PC-3 (cell line): ENCODE results near the gene ERFL. TPM values are rescaled to one million over a fixed set of nuclear protein-coding genes. Genes with fewer than 3 reads are reported as not detected.

Source experiments
- ATAC-seq: fragments of 200-7000 bp; cut with Tn5 transposase; 2 replicates; pipeline ENCODE4 v1.9.1; 2020; ENCODE audit warnings: mild to moderate bottlenecking, moderate library complexity
- BruUV-seq: library from RNA; stranded (reverse); fragments of 400-500 nt; replicated peaks from 2 replicates; lab custom pipeline; 2021; lab: Mats Ljungman, UMichigan
- CTCF ChIA-PET: fragments of 300-600 bp; sonication (Branson Sonifier 250); formaldehyde crosslinking; loops from one replicate; lab custom pipeline; 2022; ENCODE audit warnings: antibody characterized with exemption; lab: Charles Lee
- POLR2A ChIA-PET: fragments of 300-600 bp; sonication (Branson Sonifier 250); formaldehyde crosslinking; loops from one replicate; lab custom pipeline; 2022; ENCODE audit warnings: antibody characterized with exemption; ENCODE audit not compliant: unreplicated experiment; lab: Charles Lee
- DNase-seq: peaks from one replicate; pipeline ENCODE4 v3.0.0-alpha.2; 2015
- H2AFZ ChIP-seq: fragments of 300-600 bp; sonication (generic); 2 replicates; pipeline ENCODE4 v1.6.0; 2016; ENCODE audit warnings: antibody characterized with exemption, low read length
- H3F3A ChIP-seq: fragments of 300-600 bp; sonication (generic); one replicate; pipeline ENCODE4 v1.6.0; 2017; ENCODE audit warnings: antibody characterized with exemption, low read length, control low read depth, mild to moderate bottlenecking; ENCODE audit not compliant: unreplicated experiment
- H3K27ac ChIP-seq: fragments of 300-600 bp; sonication (generic); 2 replicates; pipeline ENCODE4 v1.5.1; 2016; ENCODE audit warnings: mild to moderate bottlenecking, low read length
- H3K27me3 ChIP-seq: fragments of 300-600 bp; sonication (generic); 2 replicates; pipeline ENCODE4 v1.6.1; 2016; ENCODE audit warnings: low read length, mixed read lengths
- H3K36me3 ChIP-seq: fragments of 300-600 bp; sonication (generic); 2 replicates; pipeline ENCODE4 v1.6.1; 2016; ENCODE audit warnings: low read depth, mixed run types, low read length, mixed read lengths
- H3K4me1 ChIP-seq: fragments of 300-600 bp; sonication (generic); 2 replicates; pipeline ENCODE4 v1.5.1; 2016; ENCODE audit warnings: low read length; ENCODE audit not compliant: insufficient read depth
- H3K4me2 ChIP-seq: fragments of 300-600 bp; sonication (generic); 2 replicates; pipeline ENCODE4 v1.6.0; 2016; ENCODE audit warnings: low read length
- H3K4me3 ChIP-seq: fragments of 300-600 bp; sonication (generic); 2 replicates; pipeline ENCODE4 v1.5.1; 2016; ENCODE audit warnings: mild to moderate bottlenecking, low read length, mixed read lengths
- H3K79me2 ChIP-seq: fragments of 300-600 bp; sonication (generic); 2 replicates; pipeline ENCODE4 v1.6.1; 2017; ENCODE audit warnings: low read length, mixed read lengths
- H3K9ac ChIP-seq: fragments of 300-600 bp; sonication (generic); 2 replicates; pipeline ENCODE4 v1.6.0; 2016; ENCODE audit warnings: mild to moderate bottlenecking, low read length
- H3K9me2 ChIP-seq: fragments of 300-600 bp; sonication (generic); replicated peaks from 2 replicates; pipeline ENCODE4 v1.6.1; 2016; ENCODE audit warnings: mixed run types, low read length, mixed read lengths
- H3K9me3 ChIP-seq: fragments of 300-600 bp; sonication (generic); 2 replicates; pipeline ENCODE4 v1.6.1; 2016; ENCODE audit warnings: low read length, mixed read lengths
- H4K20me1 ChIP-seq: fragments of 300-600 bp; sonication (generic); 2 replicates; pipeline ENCODE4 v1.6.1; 2016; ENCODE audit warnings: low read length, mixed read lengths
- EZH2 ChIP-seq: fragments of 300-600 bp; sonication (generic); IDR thresholded peaks from one replicate; pipeline ENCODE4 v1.6.1; 2017; ENCODE audit warnings: antibody characterized with exemption, mild to moderate bottlenecking, low read length; ENCODE audit not compliant: unreplicated experiment
- EZH2phosphoT487 ChIP-seq: fragments of 300-600 bp; sonication (generic); IDR thresholded peaks from 2 replicates; pipeline ENCODE4 v1.6.1; 2018; ENCODE audit warnings: mild to moderate bottlenecking, antibody characterized with exemption, low read length, borderline replicate concordance
- intact Hi-C: fragments of 100-400 bp; cut with micrococcal nuclease; formaldehyde crosslinking; loops from 2 replicates; pipeline ENCODE4 v1.9.0; 2023
- total RNA-seq: library from RNA; depleted of rRNA; stranded (reverse); fragments of >200 nt; gene quantifications from 2 replicates; pipeline ENCODE4 v1.2.3, GENCODE V29; 2014
- TF ChIP-seq, protein P1 (sequence below): fragments of 300-600 bp; sonication (generic); conservative IDR thresholded peaks from 2 replicates; pipeline ENCODE4 v1.5.1; 2017; ENCODE audit warnings: antibody characterized with exemption, low read depth, mild to moderate bottlenecking, low read length

The ERFL gene
- total RNA-seq, 1 experiment from 2014 or later: 0.11 TPM

DNA sequence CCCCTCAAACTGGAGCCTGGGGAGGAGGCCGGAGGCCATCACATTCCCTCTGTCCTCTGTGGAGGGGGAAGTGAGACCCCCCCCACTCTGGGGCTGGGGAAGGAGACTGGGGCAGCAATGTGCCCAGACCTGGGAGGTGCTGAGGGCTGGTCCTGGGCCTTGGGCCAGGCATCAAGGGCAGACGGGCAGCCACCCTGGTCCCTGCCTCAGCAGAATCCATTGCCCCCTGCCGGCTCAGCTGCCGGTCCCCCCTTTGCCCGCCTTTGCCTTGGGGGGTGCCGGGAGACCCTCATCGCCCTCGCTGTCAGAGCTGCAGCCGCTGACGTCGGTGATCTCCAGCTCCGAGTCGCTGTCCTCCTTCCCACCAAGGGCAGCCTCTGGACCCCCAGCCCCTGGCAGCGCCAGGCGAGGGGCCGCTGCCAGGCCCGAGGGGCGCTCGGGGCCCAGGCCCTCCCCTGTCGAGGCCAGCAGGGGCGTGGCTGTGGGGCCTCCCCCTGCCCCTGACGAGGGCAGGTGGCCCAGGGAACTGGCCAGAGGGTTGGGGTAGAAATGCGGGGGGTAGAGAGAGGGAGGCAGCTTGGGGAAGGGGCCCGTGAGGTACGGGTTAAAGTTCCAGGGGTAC is 20.1 kb downstream of the ERFL start:
- no TSS peak for BruUV-seq
- Histone ChIP-seq H3K36me3 (peaks cover 12% of the 10 kb centered on the region; the same call in 1 of the 2 replicates), H3K27ac (no peak overlapping the region), H3K79me2 (no peaks in the 10 kb centered on the region), H3K4me2 (no peak overlapping the region), H3F3A (no peaks in the 10 kb centered on the region), H2AFZ (no peak overlapping the region), H3K4me3 (no peak overlapping the region), H3K9me2 (no peaks in the 10 kb centered on the region), H3K27me3 (peaks cover 11% of the 10 kb centered on the region), H4K20me1 (no peaks in the 10 kb centered on the region), H3K9me3 (no peaks in the 10 kb centered on the region), H3K9ac (no peak overlapping the region), H3K4me1 (peaks cover 18% of the 10 kb centered on the region)
- CTCF ChIA-PET: no interaction called here
- DNase-seq (no peak), ATAC-seq (no peak)
- TF ChIP-seq, protein P1, sequence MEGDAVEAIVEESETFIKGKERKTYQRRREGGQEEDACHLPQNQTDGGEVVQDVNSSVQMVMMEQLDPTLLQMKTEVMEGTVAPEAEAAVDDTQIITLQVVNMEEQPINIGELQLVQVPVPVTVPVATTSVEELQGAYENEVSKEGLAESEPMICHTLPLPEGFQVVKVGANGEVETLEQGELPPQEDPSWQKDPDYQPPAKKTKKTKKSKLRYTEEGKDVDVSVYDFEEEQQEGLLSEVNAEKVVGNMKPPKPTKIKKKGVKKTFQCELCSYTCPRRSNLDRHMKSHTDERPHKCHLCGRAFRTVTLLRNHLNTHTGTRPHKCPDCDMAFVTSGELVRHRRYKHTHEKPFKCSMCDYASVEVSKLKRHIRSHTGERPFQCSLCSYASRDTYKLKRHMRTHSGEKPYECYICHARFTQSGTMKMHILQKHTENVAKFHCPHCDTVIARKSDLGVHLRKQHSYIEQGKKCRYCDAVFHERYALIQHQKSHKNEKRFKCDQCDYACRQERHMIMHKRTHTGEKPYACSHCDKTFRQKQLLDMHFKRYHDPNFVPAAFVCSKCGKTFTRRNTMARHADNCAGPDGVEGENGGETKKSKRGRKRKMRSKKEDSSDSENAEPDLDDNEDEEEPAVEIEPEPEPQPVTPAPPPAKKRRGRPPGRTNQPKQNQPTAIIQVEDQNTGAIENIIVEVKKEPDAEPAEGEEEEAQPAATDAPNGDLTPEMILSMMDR: no peak
- TF ChIP-seq EZH2phosphoT487 (no peak), EZH2 (no peak)
- intact Hi-C loops: no loop called here
- POLR2A ChIA-PET: no interaction called here

DNA sequence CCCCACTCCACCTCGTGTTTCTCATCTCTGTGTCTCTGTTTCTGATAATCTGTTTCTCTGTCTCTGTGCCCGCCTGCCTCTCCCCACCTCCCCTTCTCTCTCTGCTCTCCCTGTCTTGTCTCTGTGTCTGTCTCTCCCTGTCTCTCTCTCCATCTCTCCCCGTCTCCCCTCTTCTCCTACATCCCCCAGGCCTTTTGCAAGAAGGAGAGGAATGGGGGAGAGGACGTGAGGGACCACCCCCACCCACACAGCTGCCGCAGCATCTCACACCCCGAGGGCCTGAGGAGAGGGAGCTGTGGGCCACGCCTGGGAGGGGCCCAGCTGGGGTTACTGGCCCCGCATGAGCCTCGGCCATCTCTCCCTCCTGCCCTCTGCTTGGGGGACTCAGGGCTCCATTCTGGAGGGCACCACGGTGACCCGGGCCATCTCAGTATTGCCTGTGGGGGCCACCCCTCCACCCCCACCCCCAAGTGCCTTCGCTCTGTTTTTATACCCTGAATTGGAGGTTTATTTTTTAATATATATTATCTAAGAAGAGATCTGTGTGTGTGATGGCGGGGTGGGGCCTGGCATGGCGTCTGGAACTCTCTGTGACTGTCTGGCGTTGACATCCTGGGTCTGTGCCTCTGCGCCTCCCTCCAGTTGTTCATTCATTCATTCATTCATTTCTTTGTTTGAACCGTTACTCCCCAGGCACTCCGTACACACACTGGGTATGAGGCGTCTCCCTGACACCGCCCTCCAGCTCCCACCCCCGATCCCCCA is 21.2 kb downstream of the ERFL start:
- intact Hi-C loops: no loop called here
- Histone ChIP-seq H3K79me2 (no peaks in the 10 kb centered on the region), H3K4me2 (no peak overlapping the region), H2AFZ (no peak overlapping the region), H3K27me3 (peaks cover 6% of the 10 kb centered on the region), H3K27ac (no peak overlapping the region), H3K9me2 (no peaks in the 10 kb centered on the region), H3K4me3 (no peak overlapping the region), H4K20me1 (no peaks in the 10 kb centered on the region), H3K36me3 (peaks cover 21% of the 10 kb centered on the region; the same call in 1 of the 2 replicates), H3K9ac (no peak overlapping the region), H3K4me1 (peaks cover 18% of the 10 kb centered on the region), H3K9me3 (no peaks in the 10 kb centered on the region), H3F3A (no peaks in the 10 kb centered on the region)
- DNase-seq: no peak
- BruUV-seq: TSS peak; percentile 8
- ATAC-seq: no peak
- TF ChIP-seq, protein P1: no peak
- TF ChIP-seq EZH2: no peak
- TF ChIP-seq EZH2phosphoT487: no peak
- POLR2A ChIA-PET: no interaction called here
- CTCF ChIA-PET: no interaction called here

DNA sequence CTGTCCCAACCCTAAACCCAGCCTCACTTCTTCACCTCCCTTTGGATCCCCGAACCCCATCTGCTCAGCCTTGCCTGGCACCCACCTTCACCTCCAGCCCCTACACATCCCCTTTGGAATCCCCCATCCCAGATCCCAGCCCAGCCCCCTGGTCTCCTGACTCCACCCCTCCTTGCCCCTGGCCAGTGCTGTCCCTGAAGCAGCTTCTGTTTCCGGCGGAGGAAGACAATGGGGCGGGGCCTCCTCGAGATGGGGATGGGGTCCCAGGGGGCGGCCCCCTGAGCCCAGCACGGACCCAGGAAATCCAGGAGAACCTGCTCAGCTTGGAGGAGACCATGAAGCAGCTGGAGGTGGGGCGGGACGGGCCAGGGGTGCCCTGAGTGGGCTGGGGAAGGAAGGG is 22.0 kb downstream of the ERFL start:
- no peak overlapping the region for H3K27ac ChIP-seq
- TF ChIP-seq EZH2phosphoT487 (no peak), EZH2 (no peak)
- TF ChIP-seq, protein P1: no peak
- BruUV-seq: no TSS peak
- H3K4me2 ChIP-seq: no peak overlapping the region
- H3K79me2 ChIP-seq: no peaks in the 10 kb centered on the region
- H3K4me1 ChIP-seq: peaks cover 18% of the 10 kb centered on the region
- POLR2A ChIA-PET: no interaction called here
- peaks cover 21% of the 10 kb centered on the region; the same call in 1 of the 2 replicates for H3K36me3 ChIP-seq
- intact Hi-C loops: no loop called here
- no peaks in the 10 kb centered on the region for H3K9me3 ChIP-seq
- no peak overlapping the region for H2AFZ ChIP-seq
- H4K20me1 ChIP-seq: no peaks in the 10 kb centered on the region
- H3F3A ChIP-seq: no peaks in the 10 kb centered on the region
- no peak overlapping the region for H3K4me3 ChIP-seq
- H3K9me2 ChIP-seq: no peaks in the 10 kb centered on the region
- ATAC-seq: no peak
- no peak overlapping the region for H3K9ac ChIP-seq
- CTCF ChIA-PET: no interaction called here
- H3K27me3 ChIP-seq: no peaks in the 10 kb centered on the region
- no peak for DNase-seq
